Neuronal stem cell (in vitro differentiated cells): ENCODE data around the gene PFKFB3.

Source experiments
- DNase-seq: peaks from one replicate; pipeline ENCODE4 v3.0.0-alpha.2; 2013; ENCODE audit warnings: low spot score
- H2AFZ ChIP-seq: one replicate; pipeline ENCODE4 v1.6.1; 2013; ENCODE audit warnings: mild to moderate bottlenecking, low read length, inconsistent platforms
- H2AK5ac ChIP-seq: 2 replicates; pipeline ENCODE4 v1.6.1; 2013; ENCODE audit warnings: low read depth, mild to moderate bottlenecking, inconsistent platforms, low read length, moderate library complexity, mixed read lengths
- H2BK120ac ChIP-seq: 2 replicates; pipeline ENCODE4 v1.6.1; 2013; ENCODE audit warnings: low read depth, mild to moderate bottlenecking, inconsistent platforms, low read length, moderate library complexity, mixed read lengths
- H2BK12ac ChIP-seq: one replicate; pipeline ENCODE4 v1.6.1; 2013; ENCODE audit warnings: low read length, inconsistent platforms
- H2BK15ac ChIP-seq: 2 replicates; pipeline ENCODE4 v1.6.1; 2013; ENCODE audit warnings: mild to moderate bottlenecking, low read length, inconsistent platforms, mixed read lengths
- H2BK5ac ChIP-seq: one replicate; pipeline ENCODE4 v1.6.1; 2013; ENCODE audit warnings: inconsistent platforms, mild to moderate bottlenecking, low read length, moderate library complexity
- H3K14ac ChIP-seq: one replicate; pipeline ENCODE4 v1.6.1; 2013; ENCODE audit warnings: low read length, inconsistent platforms
- H3K18ac ChIP-seq: 2 replicates; pipeline ENCODE4 v1.6.1; 2013; ENCODE audit warnings: low read length, inconsistent platforms
- H3K23ac ChIP-seq: 2 replicates; pipeline ENCODE4 v1.6.1; 2013; ENCODE audit warnings: low read depth, mild to moderate bottlenecking, mixed read lengths, low read length, inconsistent platforms; ENCODE audit not compliant: poor library complexity
- H3K27ac ChIP-seq: replicated peaks from 3 replicates; pipeline ENCODE4 v1.5.1; 2013; ENCODE audit warnings: low read length, inconsistent platforms
- H3K27me3 ChIP-seq, 3 experiments: 2 replicates each; pipeline ENCODE4 v1.6.1; 2013; ENCODE audit warnings: low read length in 3 of 3, mild to moderate bottlenecking in 2 of 3, inconsistent platforms in 1 of 3, low read depth in 1 of 3, mixed read lengths in 1 of 3, moderate library complexity in 1 of 3; ENCODE audit not compliant: control insufficient read depth in 3 of 3, insufficient read depth in 3 of 3
- H3K36me3 ChIP-seq, 2 donors: replicated peaks in 1 of 2; 2 replicates each; pipeline ENCODE4 v1.6.1; 2013; ENCODE audit warnings: low read length in 2 of 2; ENCODE audit not compliant: control insufficient read depth in 2 of 2, insufficient read depth in 2 of 2
- H3K4ac ChIP-seq: 2 replicates; pipeline ENCODE4 v1.6.1; 2013; ENCODE audit warnings: inconsistent platforms, mild to moderate bottlenecking, low read length, moderate library complexity
- H3K4me1 ChIP-seq, 2 donors: 1 replicate in 1 of 2; 2 replicates in 1 of 2; pipeline ENCODE4 v1.6.1; 2013; ENCODE audit warnings: low read length in 2 of 2, low read depth in 1 of 2; ENCODE audit not compliant: control insufficient read depth in 2 of 2, insufficient read depth in 1 of 2
- H3K4me2 ChIP-seq: one replicate; pipeline ENCODE4 v1.6.1; 2013; ENCODE audit warnings: mild to moderate bottlenecking, low read length, inconsistent platforms; ENCODE audit not compliant: insufficient read depth, poor library complexity, severe bottlenecking
- H3K4me3 ChIP-seq, 2 donors: 2 replicates each; pipeline ENCODE4 v1.5.1; 2013; ENCODE audit warnings: low read length in 2 of 2, mild to moderate bottlenecking in 2 of 2, inconsistent platforms in 1 of 2, moderate library complexity in 1 of 2
- H3K79me1 ChIP-seq: one replicate; pipeline ENCODE4 v1.6.1; 2013; ENCODE audit warnings: low read depth, mild to moderate bottlenecking, inconsistent platforms, low read length, moderate library complexity
- H3K9ac ChIP-seq: one replicate; pipeline ENCODE4 v1.6.1; 2013; ENCODE audit warnings: mild to moderate bottlenecking, low read depth, low read length, inconsistent platforms; ENCODE audit not compliant: poor library complexity
- H3K9me3 ChIP-seq, 2 donors: replicated peaks in 1 of 2; 2 replicates each; pipeline versions ENCODE3 to v1.6.1; 2013; ENCODE audit warnings: low read length in 2 of 2, mild to moderate bottlenecking in 2 of 2, inconsistent platforms in 1 of 2, low read depth in 1 of 2, mixed read lengths in 1 of 2, moderate library complexity in 1 of 2; ENCODE audit not compliant: control insufficient read depth in 2 of 2, insufficient read depth in 1 of 2
- H4K8ac ChIP-seq: one replicate; pipeline ENCODE4 v1.6.1; 2013; ENCODE audit warnings: low read depth, mild to moderate bottlenecking, inconsistent platforms, low read length, moderate library complexity
- H4K91ac ChIP-seq: one replicate; pipeline ENCODE4 v1.6.1; 2013; ENCODE audit warnings: low read length, low read depth, mild to moderate bottlenecking, inconsistent platforms; ENCODE audit not compliant: poor library complexity
- WGBS, 2 donors: extraction: QIAGEN DNeasy Blood & Tissue Kit; methylation state at CpG; one replicate each; pipeline ENCODE4 v1.1.7; 2013; ENCODE audit warnings: missing lambda C conversion rate in 2 of 2, mixed read lengths in 1 of 2; ENCODE audit not compliant: insufficient read length in 2 of 2, insufficient replicate concordance in 1 of 2; ENCODE audit errors: extremely low coverage in 2 of 2; 5-methylcytosine and 5-hydroxymethylcytosine counted together

PFKFB3 gene

DNA sequence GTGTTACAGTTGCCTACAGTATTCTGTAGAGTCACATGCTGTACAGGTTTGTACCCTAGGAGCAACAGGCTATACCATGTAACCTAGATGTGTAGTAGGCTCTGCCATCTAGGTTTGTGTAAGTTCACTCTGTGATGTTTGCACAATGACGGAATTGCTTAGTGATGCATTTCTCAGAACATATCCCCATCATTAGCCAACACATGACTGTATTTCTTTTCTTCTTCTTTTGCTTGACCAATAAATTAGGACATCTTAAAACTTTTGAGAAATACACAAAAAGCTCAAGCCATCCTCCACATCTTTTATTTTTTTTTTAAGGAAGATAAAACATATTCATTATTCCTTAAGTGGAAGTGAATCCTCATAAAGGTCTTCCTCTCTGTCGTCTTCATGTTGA lies 5.4 kb upstream of the PFKFB3 start:
- H3K14ac ChIP-seq = no peak overlapping the region
- no peak overlapping the region for H4K91ac ChIP-seq
- no peaks in the 10 kb centered on the region for H3K36me3 ChIP-seq
- no peak overlapping the region for H3K27ac ChIP-seq
- no peak overlapping the region for H3K9ac ChIP-seq
- no peaks in the 10 kb centered on the region for H3K9me3 ChIP-seq
- H2BK15ac ChIP-seq = no peak overlapping the region
- H3K27me3 ChIP-seq = peaks cover 3 to 29% (median 5%) of the 10 kb centered on the region in 3 experiments
- no peak overlapping the region for H4K8ac ChIP-seq
- H3K4me2 ChIP-seq = no peak overlapping the region
- no peak overlapping the region for H2BK5ac ChIP-seq
- H3K79me1 ChIP-seq = peaks cover 5% of the 10 kb centered on the region
- no peak overlapping the region for H3K23ac ChIP-seq
- H3K18ac ChIP-seq = no peak overlapping the region
- no peak overlapping the region for H2AK5ac ChIP-seq
- no peak overlapping the region for H3K4me3 ChIP-seq
- no peak for DNase-seq
- no peak overlapping the region for H2BK12ac ChIP-seq
- peaks cover 6 to 14% of the 10 kb centered on the region in 2 donors for H3K4me1 ChIP-seq
- no peak overlapping the region for H2AFZ ChIP-seq
- H2BK120ac ChIP-seq = no peak overlapping the region
- WGBS, 2 donors = no CpG with 5 or more reads among the region's 2 CpGs
- H3K4ac ChIP-seq = no peak overlapping the region

DNA sequence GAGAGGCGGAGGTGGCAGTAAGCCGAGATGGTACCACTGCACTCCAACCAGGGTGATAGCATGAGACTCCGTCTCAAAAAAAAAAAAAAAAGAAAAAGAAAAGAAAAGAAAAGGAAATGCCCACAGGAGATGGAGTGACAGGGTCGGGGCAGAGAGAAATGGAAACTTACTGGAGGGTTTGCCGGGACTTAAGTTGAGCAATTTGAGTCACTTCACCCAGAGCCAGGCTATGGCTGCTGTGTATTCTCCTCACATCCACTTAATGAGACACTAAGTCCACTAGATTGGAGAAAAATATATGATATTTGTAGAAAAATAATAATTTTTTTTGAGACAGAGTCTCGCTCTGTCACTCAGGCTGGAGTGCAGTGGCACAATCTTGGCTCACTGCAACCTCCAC lies 4.6 kb upstream of the PFKFB3 start:
- Histone ChIP-seq H2BK120ac (no peak overlapping the region), H2BK5ac (no peak overlapping the region), H4K91ac (no peak overlapping the region), H3K27ac (no peak overlapping the region), H3K14ac (no peak overlapping the region), H3K9ac (no peak overlapping the region), H2AK5ac (no peak overlapping the region), H3K4me3 (no peak overlapping the region), H2BK12ac (no peak overlapping the region), H3K4ac (no peak overlapping the region), H3K27me3 (peaks cover 3 to 31% (median 5%) of the 10 kb centered on the region in 3 experiments), H3K4me2 (no peak overlapping the region), H3K36me3 (no peaks in the 10 kb centered on the region), H2BK15ac (no peak overlapping the region), H4K8ac (no peak overlapping the region), H2AFZ (no peak overlapping the region), H3K79me1 (peaks cover 5% of the 10 kb centered on the region), H3K23ac (no peak overlapping the region), H3K9me3 (no peaks in the 10 kb centered on the region), H3K4me1 (peaks cover 8 to 16% of the 10 kb centered on the region in 2 donors), H3K18ac (no peak overlapping the region)
- no CpG with 5 or more reads among the region's 6 CpGs for WGBS, 2 donors
- no peak for DNase-seq

DNA sequence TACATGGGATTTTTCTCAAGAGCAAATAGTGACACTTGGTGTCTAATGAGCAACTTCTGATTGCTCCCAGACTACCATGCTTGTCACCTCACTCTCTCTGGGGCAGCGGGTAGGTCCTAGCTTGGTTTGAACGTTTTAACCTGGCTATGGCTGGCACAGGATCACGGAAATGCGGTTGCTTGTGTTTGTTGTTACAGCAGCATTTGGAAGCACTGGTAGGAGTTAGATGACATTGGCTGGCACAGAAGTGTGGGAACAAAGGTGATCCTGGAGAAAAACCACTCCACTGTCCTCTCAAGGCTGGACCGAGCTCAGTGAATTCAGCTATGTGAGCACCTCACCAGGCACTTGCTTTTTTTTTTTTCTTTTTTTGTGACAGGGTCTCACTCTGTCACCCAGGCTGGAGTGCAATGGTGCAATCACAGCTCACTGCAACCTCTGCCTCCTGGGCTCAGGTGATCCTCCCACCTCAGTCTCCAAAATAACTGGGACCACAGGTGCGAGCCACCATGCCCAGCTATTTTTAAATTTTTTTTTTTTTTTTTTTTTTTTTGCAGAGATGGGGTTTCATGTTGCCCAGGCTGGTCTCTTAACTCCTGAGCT lies 3.5 kb upstream of the PFKFB3 start:
- H3K18ac ChIP-seq = no peak overlapping the region
- H3K4me2 ChIP-seq = no peak overlapping the region
- H3K4ac ChIP-seq = no peak overlapping the region
- H3K23ac ChIP-seq = no peak overlapping the region
- peaks cover 13 to 16% of the 10 kb centered on the region in 2 donors for H3K4me1 ChIP-seq
- no peak overlapping the region for H2BK12ac ChIP-seq
- H2AK5ac ChIP-seq = no peak overlapping the region
- no peak overlapping the region for H3K9ac ChIP-seq
- H3K27ac ChIP-seq = no peak overlapping the region
- H4K8ac ChIP-seq = no peak overlapping the region
- H3K79me1 ChIP-seq = peaks cover 5% of the 10 kb centered on the region
- H2BK5ac ChIP-seq = no peak overlapping the region
- no CpG with 5 or more reads among the region's 6 CpGs for WGBS, 2 donors
- no peak overlapping the region for H2BK15ac ChIP-seq
- peaks cover 3 to 31% (median 5%) of the 10 kb centered on the region in 3 experiments for H3K27me3 ChIP-seq
- H3K9me3 ChIP-seq = no peaks in the 10 kb centered on the region
- no peak for DNase-seq
- no peak overlapping the region for H3K14ac ChIP-seq
- no peak overlapping the region for H2AFZ ChIP-seq
- H3K4me3 ChIP-seq = no peak overlapping the region
- H4K91ac ChIP-seq = no peak overlapping the region
- H3K36me3 ChIP-seq = no peaks in the 10 kb centered on the region
- H2BK120ac ChIP-seq = no peak overlapping the region

DNA sequence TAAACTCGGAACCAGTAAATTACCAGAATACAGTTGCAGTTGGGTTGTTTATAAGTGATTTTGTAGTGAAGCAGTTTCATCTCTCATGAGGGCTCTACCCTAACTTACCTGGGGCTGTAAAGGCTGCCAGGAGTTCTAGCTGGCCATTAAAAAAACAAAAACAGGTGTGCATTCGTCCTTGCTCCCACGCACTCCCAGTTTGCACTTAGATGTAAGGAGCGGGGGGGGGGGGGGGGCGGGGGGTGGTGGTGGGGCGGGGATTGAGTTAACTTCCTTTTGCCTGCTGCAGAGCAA lies 2.3 kb upstream of the PFKFB3 start:
- H4K8ac ChIP-seq = no peak overlapping the region
- no peak overlapping the region for H4K91ac ChIP-seq
- no peak overlapping the region for H2AK5ac ChIP-seq
- WGBS, 2 donors = no CpG with 5 or more reads among the region's 6 CpGs
- H3K9me3 ChIP-seq = no peaks in the 10 kb centered on the region
- H3K79me1 ChIP-seq = peaks cover 5% of the 10 kb centered on the region
- H2BK120ac ChIP-seq = no peak overlapping the region
- peaks cover 20 to 22% of the 10 kb centered on the region in 2 donors for H3K4me1 ChIP-seq
- peak overlapping the region; percentile 100 for H2AFZ ChIP-seq
- peak overlapping the region; percentile 15 for H3K23ac ChIP-seq
- peaks cover 0 to 2% of the 10 kb centered on the region in 2 donors for H3K36me3 ChIP-seq
- no peak for DNase-seq
- H3K27me3 ChIP-seq = peaks cover 3 to 32% (median 5%) of the 10 kb centered on the region in 3 experiments
- peak overlapping the region in 1 of 2 donors; percentile 96 for H3K4me3 ChIP-seq
- no peak overlapping the region for H3K14ac ChIP-seq
- no peak overlapping the region for H3K4ac ChIP-seq
- no peak overlapping the region for H2BK12ac ChIP-seq
- H3K27ac ChIP-seq = no peak overlapping the region
- H3K18ac ChIP-seq = no peak overlapping the region
- H2BK15ac ChIP-seq = no peak overlapping the region
- H2BK5ac ChIP-seq = no peak overlapping the region
- peak overlapping the region; percentile 89 for H3K4me2 ChIP-seq
- H3K9ac ChIP-seq = no peak overlapping the region
